NCI-H460 (cell line): ENCODE measurements around the gene FAM228B. TPM values are rescaled to one million over a fixed set of nuclear protein-coding genes. Genes with fewer than 3 reads are reported as not detected.
"Not testable (repeated sequence)": the region's sequence is repeated elsewhere in the genome, so short reads cannot be mapped to it uniquely, and the experiment has no call there.

ENCODE experiments used
- DNase-seq: peaks from one replicate; pipeline ENCODE4 v3.0.0-alpha.2; 2016; ENCODE audit warnings: low read depth; ENCODE audit errors: extremely low read depth
- total RNA-seq: library from RNA; depleted of rRNA; stranded (reverse); fragments of >200 nt; shearing (Covaris generic); gene quantifications from 2 replicates; pipeline ENCODE4 v1.2.3, GENCODE V29; 2014; rRNA removed

FAM228B gene
- total RNA-seq, 1 experiment from 2014 or later, result 2.5 TPM

DNA sequence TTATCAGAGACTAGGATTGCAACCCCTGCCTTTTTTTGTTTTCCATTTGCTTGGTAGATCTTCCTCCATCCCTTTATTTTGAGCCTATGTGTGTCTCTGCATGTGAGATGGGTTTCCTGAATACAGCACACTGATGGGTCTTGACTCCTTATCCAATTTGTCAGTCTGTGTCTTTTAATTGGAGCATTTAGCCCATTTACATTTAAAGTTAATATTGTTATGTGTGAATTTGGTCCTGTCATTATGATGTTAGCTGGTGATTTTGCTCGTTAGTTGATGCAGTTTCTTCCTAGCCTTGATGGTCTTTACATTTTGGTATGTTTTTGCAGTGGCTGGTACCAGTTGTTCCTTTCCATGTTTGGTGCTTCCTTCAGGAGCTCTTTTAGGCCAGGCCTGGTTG lies 73.9 kb downstream of the FAM228B start:
- DNase-seq, result not testable (repeated sequence)

DNA sequence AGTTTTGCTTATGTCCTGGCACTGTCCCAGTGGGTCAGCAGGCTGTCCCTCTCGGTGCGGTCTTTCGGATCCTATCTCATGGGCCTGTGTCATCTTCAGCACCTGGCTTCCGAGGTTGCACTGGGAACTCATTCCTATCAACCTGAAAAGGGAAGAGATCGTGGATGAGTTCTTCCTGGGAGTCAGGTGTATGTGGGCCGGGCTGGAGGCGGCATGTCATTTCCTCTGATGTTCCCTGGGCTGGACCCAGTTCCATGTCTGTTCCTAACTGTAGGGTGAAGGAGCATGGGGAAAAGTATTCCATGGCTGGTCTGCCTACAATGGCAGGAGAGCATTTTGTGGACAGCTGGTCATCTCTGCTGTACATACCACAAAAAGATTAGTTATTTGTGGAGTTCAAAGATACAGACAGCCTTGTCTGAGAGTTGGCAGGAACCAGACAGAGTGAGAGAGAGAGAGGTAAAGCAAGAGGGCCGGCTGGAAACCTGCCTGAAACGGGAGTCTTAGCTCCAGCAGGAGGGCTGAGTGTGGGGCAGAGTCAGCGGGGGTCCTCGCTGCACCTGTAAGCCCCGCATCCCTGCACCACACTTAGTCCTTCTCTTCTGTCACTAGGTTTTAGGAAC lies 76.8 kb downstream of the FAM228B start:
- DNase-seq, result no peak

DNA sequence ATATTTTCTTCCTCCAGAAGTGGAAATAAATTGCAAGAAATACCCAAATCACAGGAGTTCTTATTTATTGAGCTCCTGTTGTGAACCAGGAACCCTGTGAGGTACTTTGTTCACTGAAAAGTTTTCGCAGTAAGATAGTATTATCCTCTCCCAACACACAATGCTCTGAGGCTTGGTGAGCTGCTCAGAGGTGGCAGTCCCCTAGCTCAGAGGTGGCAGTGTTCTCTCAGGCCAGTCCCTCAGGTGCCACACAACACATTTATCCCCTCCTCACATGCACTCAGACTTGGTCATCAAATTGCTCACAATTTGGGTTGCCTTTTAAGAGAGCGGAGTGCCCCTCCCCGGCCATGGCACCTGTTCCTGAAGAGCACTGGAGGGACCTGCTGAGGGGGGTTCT lies 77.5 kb downstream of the FAM228B start:
- DNase-seq, result no peak

DNA sequence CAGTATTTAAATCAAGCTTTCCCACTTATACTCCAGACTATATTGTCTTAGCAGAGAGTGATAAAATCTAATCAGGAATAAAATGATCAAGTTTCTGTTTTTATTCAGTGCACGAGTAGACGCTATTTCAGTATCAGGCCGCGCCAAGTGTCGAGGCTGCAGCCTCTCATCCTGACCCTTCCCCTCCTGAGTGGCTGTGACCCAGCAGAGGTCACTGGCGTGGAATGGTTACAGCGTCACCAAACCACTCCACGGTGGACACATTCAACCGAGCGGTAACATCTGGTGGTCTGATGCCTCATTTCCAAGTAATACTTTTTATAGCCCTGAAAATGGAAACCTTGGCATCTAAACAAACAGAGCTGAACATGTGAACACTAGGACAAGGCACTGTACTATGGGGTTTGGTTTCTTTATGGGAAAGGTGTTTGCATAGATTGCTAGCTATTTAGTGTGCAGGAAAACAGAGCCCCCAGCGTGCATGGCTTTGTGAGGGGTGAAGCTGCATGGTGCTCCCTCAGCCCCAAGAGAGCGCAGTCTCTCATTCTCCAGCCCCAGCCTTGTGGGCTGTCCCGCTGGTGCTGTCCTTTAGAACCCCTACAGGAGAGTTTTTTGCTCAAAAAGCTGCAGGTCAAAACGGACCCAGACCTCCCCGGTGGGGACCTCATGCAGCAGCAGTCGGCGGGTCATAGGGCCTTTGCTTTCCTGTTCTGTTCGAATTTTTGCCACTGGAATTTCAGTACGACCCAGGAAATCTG lies 79.9 kb downstream of the FAM228B start:
- DNase-seq, result no peak

DNA sequence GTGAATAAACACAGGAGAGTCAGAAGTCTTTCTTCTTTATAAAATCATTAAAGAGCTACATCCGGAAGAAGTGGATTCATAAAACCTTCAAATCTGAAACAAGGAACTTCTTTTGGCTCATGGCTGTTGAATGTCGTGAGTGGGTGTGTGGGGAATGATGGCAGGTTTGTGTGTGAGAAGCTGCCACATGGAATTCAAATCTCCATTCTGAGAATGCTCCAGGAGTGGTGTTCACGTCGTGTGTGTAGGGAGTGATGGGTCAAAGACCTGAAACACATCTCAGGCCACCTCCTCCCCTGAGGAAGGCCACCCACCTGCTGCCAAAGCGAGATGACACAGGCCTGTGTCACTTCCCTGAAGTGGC lies 80.5 kb downstream of the FAM228B start:
- DNase-seq, result no peak

DNA sequence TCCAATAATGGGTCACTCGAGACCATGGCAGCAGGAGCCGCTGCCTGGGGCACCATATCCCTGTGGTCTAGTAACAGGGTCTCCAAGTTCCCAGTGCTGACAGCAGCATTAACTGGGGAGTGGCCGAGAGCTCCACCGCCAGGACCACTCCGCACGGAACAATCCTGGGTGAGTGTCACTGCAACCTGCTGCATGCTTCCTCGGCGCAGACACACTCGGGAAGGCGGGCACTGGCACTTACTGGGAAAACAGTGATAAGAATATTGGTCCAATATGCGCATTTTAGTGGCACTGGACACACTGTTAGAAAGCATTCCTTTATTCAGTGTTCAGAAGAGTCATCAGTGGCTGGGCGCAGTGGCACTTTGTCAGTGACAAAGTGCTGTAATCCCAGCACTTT lies 81.2 kb downstream of the FAM228B start:
- DNase-seq, result no peak

DNA sequence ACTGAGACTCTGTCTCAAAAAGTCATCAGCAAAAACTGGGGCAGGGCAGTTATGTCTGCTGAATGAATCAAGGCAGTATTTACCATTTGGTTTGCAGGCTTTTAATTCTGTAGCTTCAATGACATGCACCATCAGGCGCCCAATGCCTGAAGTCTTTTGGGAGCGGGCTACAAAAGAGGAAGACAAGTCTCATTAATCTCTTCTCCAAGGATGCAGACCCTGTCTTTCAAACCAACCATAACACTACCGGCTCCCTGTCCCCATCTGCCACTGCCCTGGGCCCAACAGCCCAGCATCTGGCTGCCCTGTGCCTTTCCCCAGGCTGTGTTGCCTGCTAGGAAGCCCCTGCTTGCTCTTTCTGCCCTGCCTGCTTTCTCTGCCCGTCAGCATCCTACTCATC lies 81.9 kb downstream of the FAM228B start:
- no peak for DNase-seq

DNA sequence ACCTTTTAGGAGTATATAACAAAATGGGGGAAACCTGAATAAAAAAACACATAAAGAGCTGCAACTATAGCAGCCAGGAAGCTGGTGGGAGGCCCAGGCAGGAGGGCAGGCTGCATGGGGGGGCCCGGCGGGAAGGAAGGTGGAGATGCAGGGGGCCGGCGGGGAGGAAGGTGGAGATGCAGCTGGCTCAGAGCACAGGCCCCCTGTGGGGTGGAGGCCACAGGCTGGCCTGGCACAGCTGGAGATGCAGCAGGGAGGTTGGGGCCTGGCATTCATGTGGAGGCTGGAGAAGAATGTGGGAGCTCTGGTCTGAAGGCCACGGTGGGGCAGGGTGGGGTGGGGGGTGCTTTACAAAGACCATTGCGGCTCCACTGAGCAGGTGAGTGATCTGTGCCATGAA lies 83.0 kb downstream of the FAM228B start:
- DNase-seq, result no peak

DNA sequence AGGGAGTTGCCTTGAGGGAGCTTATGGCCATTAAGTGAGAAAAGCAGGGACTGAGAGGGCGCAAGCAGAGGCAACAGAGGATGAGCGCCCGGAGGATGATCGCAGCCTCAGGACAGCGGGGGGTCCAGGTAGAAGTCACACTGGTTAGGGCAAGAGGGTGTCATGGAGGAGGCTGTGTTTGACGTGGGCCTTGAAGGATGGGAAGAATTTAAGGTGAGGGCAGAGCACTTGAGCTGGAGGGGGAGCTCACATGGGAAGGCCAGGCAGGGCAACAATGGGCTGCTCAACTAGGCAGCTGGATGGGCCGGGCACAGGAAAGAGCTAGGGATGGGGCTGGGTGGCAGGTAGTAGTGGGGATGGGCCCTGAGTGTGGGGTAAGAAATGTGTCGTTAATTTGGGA lies 83.4 kb downstream of the FAM228B start:
- no peak for DNase-seq

DNA sequence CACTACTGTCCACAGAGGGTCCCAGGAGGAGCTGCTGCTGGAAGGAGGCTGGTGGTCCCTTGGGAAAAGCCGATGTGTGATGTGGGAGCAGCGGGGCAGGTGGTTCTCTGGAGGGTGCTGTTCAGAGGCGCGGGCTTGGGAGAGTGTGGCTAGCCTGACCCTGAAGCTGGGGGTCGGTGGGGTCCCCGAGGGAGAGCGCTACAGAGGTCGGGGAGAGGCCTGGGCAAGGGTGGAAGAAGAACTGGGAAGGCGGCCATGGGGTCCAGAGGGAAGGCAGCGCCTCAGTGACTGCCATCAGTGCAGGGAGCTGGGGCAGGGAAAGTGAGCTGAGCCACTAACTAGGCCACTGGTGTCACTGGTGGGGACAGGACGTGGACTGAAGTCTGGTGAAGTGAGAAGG lies 84.1 kb downstream of the FAM228B start:
- no peak for DNase-seq

DNA sequence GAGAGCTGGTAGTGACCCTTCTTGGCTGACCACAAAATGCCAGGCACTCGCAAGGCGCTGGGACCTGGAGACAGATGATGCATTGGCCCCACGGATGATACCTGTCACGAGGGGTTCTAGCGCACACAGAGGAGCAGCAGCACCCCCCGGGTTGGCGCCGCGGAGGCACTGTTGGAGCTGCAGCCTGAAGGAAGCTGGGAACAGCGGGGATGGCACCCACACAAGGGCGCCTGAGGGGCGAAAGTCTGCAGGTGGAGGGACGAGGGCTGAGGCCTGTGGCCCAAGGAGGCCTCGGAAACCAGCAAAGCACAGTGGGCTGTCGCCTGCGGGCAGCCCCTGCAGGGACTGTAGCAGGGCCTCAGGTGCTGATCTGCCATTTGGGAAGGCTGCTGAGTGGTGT lies 85.2 kb downstream of the FAM228B start:
- no peak for DNase-seq

DNA sequence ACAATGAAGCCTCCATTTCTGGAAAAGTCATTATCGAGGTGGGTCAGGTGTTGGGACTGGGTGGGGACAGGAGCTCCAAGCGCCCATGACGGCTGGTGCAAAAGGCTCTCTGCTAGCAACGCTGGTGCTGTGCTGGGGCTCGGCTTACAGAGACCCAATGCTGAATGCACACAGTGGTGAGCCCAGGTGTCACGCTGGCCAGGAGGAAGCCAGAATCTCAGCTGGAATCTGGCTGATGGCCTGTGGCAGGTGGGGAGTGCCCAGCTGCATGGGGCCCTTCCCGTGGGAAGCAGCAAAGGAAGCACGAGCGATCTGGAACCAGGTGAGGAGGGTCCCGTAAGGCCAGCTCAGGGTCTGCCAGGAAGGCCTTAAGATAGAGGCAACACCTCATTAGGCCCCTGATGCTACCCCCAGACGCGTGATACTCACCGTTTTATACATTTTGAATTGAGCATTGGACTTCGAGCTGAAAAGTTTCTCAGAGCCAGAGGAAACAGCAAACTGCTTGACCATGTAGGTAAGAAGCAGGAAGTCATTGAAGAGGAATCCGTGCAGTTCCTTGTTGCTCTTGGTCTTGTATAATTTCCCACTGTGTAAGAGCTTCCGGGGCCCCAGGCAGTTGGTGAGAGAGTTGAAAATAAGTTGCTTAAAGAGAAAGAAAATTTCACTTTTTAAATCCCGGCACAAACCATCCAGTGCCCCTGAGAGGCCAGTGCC lies 86.3 kb downstream of the FAM228B start:
- DNase-seq, result no peak

DNA sequence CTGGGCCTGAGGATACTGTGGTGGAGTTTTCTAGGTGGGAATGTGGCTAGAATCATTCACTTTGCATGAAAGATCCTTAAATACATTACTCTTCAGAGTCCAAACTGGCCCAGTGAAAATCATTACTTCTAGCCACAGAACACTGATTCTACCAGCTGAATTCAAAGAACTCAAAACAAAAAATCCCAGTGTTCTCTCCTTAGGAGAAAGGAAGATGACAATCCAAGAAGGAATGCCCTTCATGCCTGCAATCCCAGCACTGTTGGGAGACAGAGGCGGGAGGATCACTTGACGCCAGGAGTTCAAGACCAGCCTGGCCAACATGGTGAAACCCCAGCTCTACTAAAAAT lies 86.8 kb downstream of the FAM228B start:
- DNase-seq, result no peak

DNA sequence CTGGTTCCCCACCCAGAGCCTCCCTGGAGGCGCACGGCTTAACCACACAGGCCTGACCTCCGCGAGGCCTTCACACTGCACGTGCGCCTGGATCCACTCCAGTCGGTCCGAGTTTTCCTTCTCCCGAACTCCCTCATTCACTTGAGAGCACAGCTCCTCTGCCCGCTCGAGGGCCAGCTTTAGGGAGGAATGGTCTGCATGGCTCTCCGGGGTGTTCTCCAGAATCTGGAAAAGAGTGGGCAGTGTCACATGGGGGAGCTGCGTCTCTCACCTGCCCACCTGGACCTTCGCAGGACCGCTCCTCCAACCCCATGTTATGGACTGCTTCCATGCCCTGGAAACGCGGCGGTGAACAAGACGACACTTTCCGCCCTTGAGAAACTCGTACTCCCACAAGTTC lies 87.5 kb downstream of the FAM228B start:
- DNase-seq, result no peak

DNA sequence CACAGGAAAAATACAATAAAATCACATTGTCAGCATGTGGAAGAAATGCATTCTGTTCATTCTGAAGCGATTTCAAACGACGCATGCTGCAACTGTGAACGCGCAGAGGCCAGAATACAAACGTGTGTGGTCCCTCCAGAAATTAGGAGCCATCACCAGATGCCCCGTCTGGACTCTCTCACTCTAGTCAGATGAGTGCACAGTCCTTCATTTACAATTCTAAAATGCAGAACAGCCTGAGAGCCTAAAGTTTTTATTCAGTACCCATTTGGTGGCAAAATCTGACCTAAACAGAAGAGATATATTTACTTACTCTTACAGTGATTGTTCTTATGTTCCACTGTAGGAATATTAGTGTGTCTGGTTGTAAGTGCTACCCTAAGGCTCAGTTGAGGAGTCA lies 88.1 kb downstream of the FAM228B start:
- DNase-seq, result no peak

DNA sequence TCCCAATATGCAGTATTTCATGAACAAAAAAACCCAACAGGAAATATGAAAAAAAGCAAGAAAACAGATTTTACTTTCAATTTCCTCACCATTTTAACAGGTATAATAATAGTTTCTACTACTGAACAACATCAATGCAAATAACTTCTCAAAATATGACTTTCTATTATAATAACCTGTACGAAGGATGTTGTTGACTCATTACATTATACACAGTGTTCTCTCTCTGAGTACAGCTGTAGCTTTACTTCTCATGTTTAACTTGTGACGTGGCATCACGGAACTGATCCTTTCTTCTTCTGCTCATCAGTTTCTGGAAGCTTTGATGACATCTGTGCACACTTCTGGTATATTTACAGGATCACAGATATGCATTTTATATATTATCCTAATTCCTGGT lies 91.6 kb downstream of the FAM228B start:
- DNase-seq, result no peak

Other genes starting within 250 kb of the FAM228B start
- 15.0 and 16.7 TPM in 2 replicates for gene ATAD2B, start 196.3 kb upstream of the FAM228B start, total RNA-seq
- gene UBXN2A, start 183.0 kb upstream of the FAM228B start, total RNA-seq, result 18.6 and 21.9 TPM in 2 replicates
- gene MFSD2B, start 113.4 kb upstream of the FAM228B start, total RNA-seq, result 0.17 and 0.63 TPM in 2 replicates
- 9.2 and 9.8 TPM in 2 replicates for gene WDCP, start 76.1 kb upstream of the FAM228B start, total RNA-seq
- 0.38 TPM in 1 of 2 replicates, not detected in the other for gene FKBP1B, start 73.7 kb upstream of the FAM228B start, total RNA-seq
- 282 and 312 TPM in 2 replicates for gene SF3B6, start 47.1 kb upstream of the FAM228B start, total RNA-seq
- gene TP53I3, start 38.6 kb upstream of the FAM228B start, total RNA-seq, result 20.2 and 21.4 TPM in 2 replicates
- 0.77 and 1.6 TPM in 2 replicates for gene PFN4, start 135 bp upstream of the FAM228B start, total RNA-seq
- not detected in 2 replicates for gene FAM228A, start 51.6 kb downstream of the FAM228B start, total RNA-seq
- 23.2 and 29.0 TPM in 2 replicates for gene ITSN2, start 237.1 kb downstream of the FAM228B start, total RNA-seq